ENCODE data around the gene ARID5B. TPM values are rescaled to one million over a fixed set of nuclear protein-coding genes. Genes with fewer than 3 reads are reported as not detected.

The ARID5B gene
- total RNA-seq, 1 donor from 2014 or later, result 1.1 TPM

DNA sequence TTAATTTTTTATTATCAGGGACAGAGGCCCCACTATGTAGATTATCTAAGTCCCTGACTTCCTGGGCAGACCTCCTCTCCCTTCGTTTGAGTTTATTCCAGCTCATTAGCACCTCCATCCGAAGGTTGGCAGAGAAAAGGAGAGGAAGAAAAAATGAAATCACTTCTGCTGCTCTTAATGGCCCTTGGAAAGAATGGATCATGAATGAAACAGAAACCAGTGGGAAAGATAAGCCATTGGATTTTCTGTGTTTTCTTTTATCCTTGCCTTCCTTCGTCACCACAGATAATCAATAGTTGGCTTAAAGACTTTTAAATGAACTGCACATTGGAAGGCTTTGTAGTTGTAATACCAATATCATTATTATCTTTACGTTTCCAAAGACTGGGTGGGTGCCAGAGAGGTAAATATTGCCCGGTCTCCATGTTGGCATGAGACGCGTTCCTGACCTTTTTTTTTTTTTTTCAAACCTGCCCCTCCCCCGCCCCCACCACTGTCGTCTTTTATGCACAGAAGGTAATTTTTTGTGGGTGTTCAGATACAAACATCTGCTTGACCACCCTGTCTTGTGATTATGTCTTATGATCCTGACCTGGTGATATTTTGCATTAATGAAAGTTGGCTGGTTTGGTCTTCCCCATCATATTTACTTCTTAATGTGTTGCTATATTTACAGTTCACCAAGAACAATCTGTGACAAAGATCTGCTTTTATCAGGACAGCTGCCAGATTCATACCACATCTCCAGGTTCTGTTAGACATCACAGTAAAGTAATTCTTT lies 116.8 kb downstream of the ARID5B start:
- no peak for DNase-seq
- Mint-ChIP-seq H3K27ac (ENCODE audit: unreplicated experiment) (no peak overlapping the region), H3K4me3 (ENCODE audit: unreplicated experiment) (no peak overlapping the region), H3K4me1 (ENCODE audit: low read depth, unreplicated experiment) (peaks cover 11% of the 10 kb centered on the region), H3K9me3 (ENCODE audit: unreplicated experiment) (peaks cover 2% of the 10 kb centered on the region), H3K36me3 (ENCODE audit: unreplicated experiment) (peaks cover 2% of the 10 kb centered on the region), H3K27me3 (ENCODE audit: unreplicated experiment) (no peaks in the 10 kb centered on the region)
- TF ChIP-seq, protein P1, sequence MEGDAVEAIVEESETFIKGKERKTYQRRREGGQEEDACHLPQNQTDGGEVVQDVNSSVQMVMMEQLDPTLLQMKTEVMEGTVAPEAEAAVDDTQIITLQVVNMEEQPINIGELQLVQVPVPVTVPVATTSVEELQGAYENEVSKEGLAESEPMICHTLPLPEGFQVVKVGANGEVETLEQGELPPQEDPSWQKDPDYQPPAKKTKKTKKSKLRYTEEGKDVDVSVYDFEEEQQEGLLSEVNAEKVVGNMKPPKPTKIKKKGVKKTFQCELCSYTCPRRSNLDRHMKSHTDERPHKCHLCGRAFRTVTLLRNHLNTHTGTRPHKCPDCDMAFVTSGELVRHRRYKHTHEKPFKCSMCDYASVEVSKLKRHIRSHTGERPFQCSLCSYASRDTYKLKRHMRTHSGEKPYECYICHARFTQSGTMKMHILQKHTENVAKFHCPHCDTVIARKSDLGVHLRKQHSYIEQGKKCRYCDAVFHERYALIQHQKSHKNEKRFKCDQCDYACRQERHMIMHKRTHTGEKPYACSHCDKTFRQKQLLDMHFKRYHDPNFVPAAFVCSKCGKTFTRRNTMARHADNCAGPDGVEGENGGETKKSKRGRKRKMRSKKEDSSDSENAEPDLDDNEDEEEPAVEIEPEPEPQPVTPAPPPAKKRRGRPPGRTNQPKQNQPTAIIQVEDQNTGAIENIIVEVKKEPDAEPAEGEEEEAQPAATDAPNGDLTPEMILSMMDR (IDR thresholded peaks at IDR 0.05; ENCODE audit: partially characterized antibody, unreplicated experiment), result no peak

GRCh38 chr10:62019013-62019684 lies 117.7 kb downstream of the ARID5B start:
- peaks cover 11% of the 10 kb centered on the region for H3K4me1 Mint-ChIP-seq (ENCODE audit: low read depth, unreplicated experiment)
- H3K4me3 Mint-ChIP-seq (ENCODE audit: unreplicated experiment), result no peak overlapping the region

DNA sequence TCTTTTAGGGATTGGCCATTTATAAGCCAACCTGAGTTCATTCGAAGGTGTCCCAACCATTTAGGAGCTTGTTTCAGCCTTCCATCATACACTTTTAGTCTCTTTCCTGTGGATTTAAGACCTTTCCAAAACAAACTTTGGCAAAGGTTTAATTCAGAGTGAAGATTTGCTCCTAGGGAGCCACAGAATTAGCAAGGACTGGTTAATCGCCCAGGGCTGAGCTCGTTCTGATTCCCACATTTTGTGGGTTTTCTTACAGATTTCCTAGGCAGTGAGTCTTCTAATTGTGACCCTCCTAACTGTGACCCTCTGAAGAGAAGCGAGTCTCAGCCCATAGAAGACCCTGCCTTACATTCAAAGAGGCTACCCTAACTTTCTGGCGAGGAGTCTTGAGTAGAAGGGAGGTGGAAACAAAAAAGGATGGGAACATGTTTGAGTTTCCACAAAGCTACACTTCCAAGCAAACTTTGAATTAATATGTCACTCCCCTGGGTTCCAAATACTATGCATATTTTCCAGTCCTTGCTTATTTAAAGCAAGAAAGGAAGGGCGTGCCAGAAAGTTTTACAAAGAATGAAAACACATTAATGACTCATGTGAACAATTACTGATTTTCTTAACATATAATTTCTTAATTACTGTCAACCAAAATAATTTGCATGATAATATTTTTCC lies 118.3 kb downstream of the ARID5B start:
- Mint-ChIP-seq H3K9me3 (ENCODE audit: unreplicated experiment) (peaks cover 2% of the 10 kb centered on the region), H3K27ac (ENCODE audit: unreplicated experiment) (no peak overlapping the region), H3K27me3 (ENCODE audit: unreplicated experiment) (no peaks in the 10 kb centered on the region), H3K4me1 (ENCODE audit: low read depth, unreplicated experiment) (peaks cover 11% of the 10 kb centered on the region), H3K36me3 (ENCODE audit: unreplicated experiment) (peaks cover 4% of the 10 kb centered on the region), H3K4me3 (ENCODE audit: unreplicated experiment) (no peak overlapping the region)
- no peak for DNase-seq
- TF ChIP-seq, protein P1 (IDR thresholded peaks at IDR 0.05; ENCODE audit: partially characterized antibody, unreplicated experiment), result no peak

More at GRCh38 chr10:62019013-62019684, 117.7 kb downstream of the ARID5B start:
- no peak for DNase-seq
- Mint-ChIP-seq H3K9me3 (ENCODE audit: unreplicated experiment) (peaks cover 2% of the 10 kb centered on the region), H3K36me3 (ENCODE audit: unreplicated experiment) (peaks cover 4% of the 10 kb centered on the region), H3K27me3 (ENCODE audit: unreplicated experiment) (no peaks in the 10 kb centered on the region), H3K27ac (ENCODE audit: unreplicated experiment) (no peak overlapping the region)
- TF ChIP-seq, protein P1 (IDR thresholded peaks at IDR 0.05; ENCODE audit: partially characterized antibody, unreplicated experiment), result no peak

DNA sequence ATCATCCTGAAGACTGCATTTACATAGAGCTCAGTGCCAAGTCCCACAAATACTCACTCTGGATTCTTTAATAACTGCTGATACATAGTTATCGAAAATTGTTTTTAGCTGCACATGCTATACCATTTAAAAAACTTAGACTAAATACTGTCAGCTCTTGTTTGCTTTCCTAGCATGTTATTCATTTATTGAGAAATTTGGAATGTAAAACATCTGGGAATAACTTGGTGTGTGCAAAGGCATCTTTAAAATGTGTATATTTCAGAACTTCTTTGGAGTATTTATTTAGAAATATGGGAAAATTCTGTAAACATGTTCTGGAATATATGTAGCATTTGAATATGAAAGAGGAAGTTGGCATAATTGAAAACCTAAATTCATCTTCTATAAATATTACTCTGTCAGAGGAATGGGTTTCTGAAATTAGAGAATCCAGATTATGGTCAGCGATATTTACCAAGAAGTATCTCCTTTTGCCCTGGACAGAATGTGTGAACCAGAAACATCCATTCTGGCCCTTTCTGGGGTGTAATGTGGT lies 119.7 kb downstream of the ARID5B start:
- H3K36me3 Mint-ChIP-seq (ENCODE audit: unreplicated experiment), result peaks cover 4% of the 10 kb centered on the region
- H3K4me3 Mint-ChIP-seq (ENCODE audit: unreplicated experiment), result no peak overlapping the region
- peaks cover 11% of the 10 kb centered on the region for H3K4me1 Mint-ChIP-seq (ENCODE audit: low read depth, unreplicated experiment)
- H3K27me3 Mint-ChIP-seq (ENCODE audit: unreplicated experiment), result no peaks in the 10 kb centered on the region
- TF ChIP-seq, protein P1 (IDR thresholded peaks at IDR 0.05; ENCODE audit: partially characterized antibody, unreplicated experiment), result no peak
- H3K9me3 Mint-ChIP-seq (ENCODE audit: unreplicated experiment), result peaks cover 2% of the 10 kb centered on the region
- no peak for DNase-seq
- H3K27ac Mint-ChIP-seq (ENCODE audit: unreplicated experiment), result no peak overlapping the region

Measured in glutamatergic neuron (in vitro differentiated cells).